Retinal pigment epithelial cell (primary cell): Measurements from ENCODE around the gene GNB4.
A peak's percentile ranks its signal among the peaks of the same experiment; 100 is the strongest.

Experiments used
- DNase-seq: peaks from one replicate; pipeline ENCODE4 v3.0.0-alpha.2; 2010; ENCODE audit warnings: low read depth
- H3K4me3 ChIP-seq: 2 replicates; pipeline ENCODE4 v1.5.1; 2011; ENCODE audit warnings: mild to moderate bottlenecking, low read length, control low read depth, moderate library complexity
- CTCF ChIP-seq: conservative IDR thresholded peaks from 2 replicates; pipeline ENCODE4 v1.5.1; 2011; ENCODE audit warnings: low read depth, low read length, control low read depth, inconsistent platforms

GNB4 gene

GRCh38 chr3:179375091-179375999, 75.9 kb downstream of the GNB4 start:
- TF ChIP-seq CTCF = no peak
- no peak overlapping the region for H3K4me3 ChIP-seq
- no peak for DNase-seq

GRCh38 chr3:179373938-179374337, 77.3 kb downstream of the GNB4 start:
- no peak for DNase-seq
- no peak for TF ChIP-seq CTCF
- no peak overlapping the region for H3K4me3 ChIP-seq

GRCh38 chr3:179369621-179370020, 81.6 kb downstream of the GNB4 start:
- no peak for TF ChIP-seq CTCF
- no peak overlapping the region for H3K4me3 ChIP-seq
- DNase-seq = no peak

GRCh38 chr3:179363332-179363731, 87.9 kb downstream of the GNB4 start:
- no peak for TF ChIP-seq CTCF
- H3K4me3 ChIP-seq = no peak overlapping the region
- DNase-seq = no peak

- no peak for DNase-seq
- TF ChIP-seq CTCF = no peak
- no peak overlapping the region for H3K4me3 ChIP-seq
Measured at GRCh38 chr3:179355996-179356395, 95.3 kb downstream of the GNB4 start.

GRCh38 chr3:179348325-179349013, 102.8 kb downstream of the GNB4 start:
- DNase-seq = no peak
- H3K4me3 ChIP-seq = peak overlapping the region; percentile 90
- no peak for TF ChIP-seq CTCF
